GM12874 (cell line): ENCODE data around the gene LBP.

Experiments
- CTCF ChIP-seq: IDR thresholded peaks from 2 replicates; pipeline ENCODE4 v1.5.1; 2011; ENCODE audit warnings: low read depth, mild to moderate bottlenecking, control low read depth, low read length, moderate library complexity; ENCODE audit not compliant: insufficient read depth

Gene LBP

GRCh38 chr20:38363004-38363747 lies 16.9 kb downstream of the LBP start:
- no peak for TF ChIP-seq CTCF

GRCh38 chr20:38369389-38369788 lies 23.1 kb downstream of the LBP start:
- no peak for TF ChIP-seq CTCF

- no peak for TF ChIP-seq CTCF
Measured at GRCh38 chr20:38372806-38373205, 26.5 kb downstream of the LBP start.

GRCh38 chr20:38373231-38373867 lies 27.1 kb downstream of the LBP start:
- no peak for TF ChIP-seq CTCF

GRCh38 chr20:38373898-38374297 lies 27.6 kb downstream of the LBP start:
- TF ChIP-seq CTCF: no peak

GRCh38 chr20:38377039-38377685 lies 30.9 kb downstream of the LBP start:
- TF ChIP-seq CTCF: no peak

GRCh38 chr20:38383147-38383546 lies 36.9 kb downstream of the LBP start:
- TF ChIP-seq CTCF: no peak
